Panc1 (cell line): ENCODE results near the gene ZFHX3. TPM values are rescaled to one million over a fixed set of nuclear protein-coding genes. Genes with fewer than 3 reads are reported as not detected.
"Not testable (repeated sequence)": the region's sequence is repeated elsewhere in the genome, so short reads cannot be mapped to it uniquely, and the experiment has no call there.

Experiments
- ATAC-seq: fragments of 200-7000 bp; cut with Tn5 transposase; 2 replicates; pipeline ENCODE4 v1.9.1; 2020; ENCODE audit warnings: mild to moderate bottlenecking, moderate library complexity
- BruUV-seq: library from RNA; stranded (reverse); fragments of 400-500 nt; replicated peaks from 2 replicates; lab custom pipeline; 2021; lab: Mats Ljungman, UMichigan
- CTCF ChIA-PET: fragments of 300-600 bp; sonication (Branson Sonifier 250); formaldehyde crosslinking; loops from one replicate; lab custom pipeline; 2022; ENCODE audit warnings: antibody characterized with exemption; lab: Charles Lee
- POLR2A ChIA-PET: fragments of 300-600 bp; sonication (Branson Sonifier 250); formaldehyde crosslinking; loops from one replicate; lab custom pipeline; 2022; ENCODE audit warnings: antibody characterized with exemption; lab: Charles Lee
- DNase-seq: peaks from one replicate; pipeline ENCODE4 v3.0.0-alpha.2; 2010; ENCODE audit warnings: low read depth, low spot score
- H3K27ac ChIP-seq: 2 replicates; pipeline ENCODE4 v1.5.1; 2011; ENCODE audit warnings: mild to moderate bottlenecking, low read length, inconsistent platforms
- H3K27me3 ChIP-seq: fragments of 200-500 bp; sonication (Bioruptor generic); 2 replicates; pipeline ENCODE4 v1.6.0; 2014; ENCODE audit warnings: low read length, inconsistent platforms; ENCODE audit not compliant: control insufficient read depth, insufficient read depth
- H3K36me3 ChIP-seq: fragments of 200-500 bp; sonication (Bioruptor generic); 2 replicates; pipeline ENCODE4 v1.5.1; 2014; ENCODE audit warnings: inconsistent platforms, mild to moderate bottlenecking, low read length, moderate library complexity; ENCODE audit not compliant: control insufficient read depth, insufficient read depth
- H3K4me1 ChIP-seq: 2 replicates; pipeline ENCODE4 v1.5.1; 2011; ENCODE audit warnings: inconsistent platforms, mild to moderate bottlenecking, low read length, moderate library complexity; ENCODE audit not compliant: control insufficient read depth, insufficient read depth
- H3K4me3 ChIP-seq, 2 experiments: 2 replicates each; pipeline ENCODE4 v1.5.1; 2011 to 2012; ENCODE audit warnings: low read depth in 2 of 2, low read length in 2 of 2, mild to moderate bottlenecking in 2 of 2, inconsistent platforms in 1 of 2, moderate library complexity in 1 of 2
- H3K9me3 ChIP-seq: fragments of 200-500 bp; sonication (Bioruptor generic); 2 replicates; pipeline ENCODE4 v1.5.1; 2014; ENCODE audit warnings: low read depth, mild to moderate bottlenecking, inconsistent platforms, low read length, moderate library complexity; ENCODE audit not compliant: control insufficient read depth, insufficient read depth
- CTCF ChIP-seq: fragments of 450-650 bp; IDR thresholded peaks from 2 replicates; pipeline ENCODE4 v1.5.1; 2017; ENCODE audit warnings: mild to moderate bottlenecking
- POLR2AphosphoS5 ChIP-seq: IDR thresholded peaks from 2 replicates; pipeline ENCODE4 v1.6.1; 2012; ENCODE audit warnings: mild to moderate bottlenecking, low read depth, low read length, moderate library complexity
- SIN3A ChIP-seq: IDR thresholded peaks from 2 replicates; pipeline ENCODE4 v1.6.1; 2012; ENCODE audit warnings: low read depth, mild to moderate bottlenecking, low read length, moderate library complexity, borderline replicate concordance; ENCODE audit not compliant: insufficient read depth
- TCF7L2 ChIP-seq: IDR thresholded peaks from 2 replicates; pipeline ENCODE4 v1.6.1; 2011; ENCODE audit warnings: mild to moderate bottlenecking, low read depth, low read length, inconsistent platforms
- in situ Hi-C: cut with HindIII; loops from 2 replicates; pipeline ENCODE4 v1.10.0; 2016; ENCODE audit warnings: low sequenced_read_pairs, low pct_unique_long_range_greater_than_20kb
- intact Hi-C: fragments of 100-400 bp; cut with micrococcal nuclease; formaldehyde crosslinking; loops from one replicate; pipeline ENCODE4 v1.10.0; 2022; ENCODE audit not compliant: unreplicated experiment
- total RNA-seq: library from RNA; stranded (reverse); gene quantifications from one replicate; pipeline ENCODE4 v1.2.1, GENCODE V29; 2021; ENCODE audit not compliant: unreplicated experiment
- TF ChIP-seq, protein P1 (sequence below), 2 experiments: IDR thresholded peaks; 2 replicates each; pipeline ENCODE4 v1.6.1; 2011 to 2012; ENCODE audit warnings: low read depth in 2 of 2, control low read depth in 1 of 2, low read length in 1 of 2, mild to moderate bottlenecking in 1 of 2, moderate library complexity in 1 of 2; ENCODE audit not compliant: insufficient read depth in 1 of 2

Gene ZFHX3
- total RNA-seq, 1 experiment from 2014 or later: 7.1 TPM

DNA sequence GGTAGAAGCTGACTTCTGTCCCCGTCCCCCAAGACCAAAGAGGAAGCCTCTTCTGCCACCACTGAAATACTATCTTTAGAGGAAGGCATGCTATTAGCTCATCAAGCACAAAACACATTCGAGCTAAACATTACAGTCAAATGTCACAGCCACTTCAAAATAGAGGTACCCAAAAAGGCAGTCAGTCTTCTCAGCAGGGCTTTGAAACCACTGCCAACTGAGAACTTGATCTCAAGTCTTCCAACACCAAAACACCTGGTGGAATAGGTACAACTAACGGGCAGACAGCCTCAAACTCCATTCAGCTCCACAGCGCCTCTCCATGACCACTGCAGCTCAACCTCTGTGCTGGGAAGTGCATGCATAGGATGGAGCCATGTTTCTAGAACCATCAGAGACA lies 36.0 kb downstream of the ZFHX3 start:
- Histone ChIP-seq H3K27ac (no peak overlapping the region), H3K9me3 (no peaks in the 10 kb centered on the region), H3K4me1 (0 out of 2 replicates have a peak, but pooled peaks cover 2% of the 10 kb centered on the region), H3K4me3 (no peak overlapping the region), H3K36me3 (no peaks in the 10 kb centered on the region), H3K27me3 (no peaks in the 10 kb centered on the region)
- TF ChIP-seq CTCF (no peak), SIN3A (no peak), POLR2AphosphoS5 (no peak), TCF7L2 (no peak)
- TF ChIP-seq, protein P1, sequence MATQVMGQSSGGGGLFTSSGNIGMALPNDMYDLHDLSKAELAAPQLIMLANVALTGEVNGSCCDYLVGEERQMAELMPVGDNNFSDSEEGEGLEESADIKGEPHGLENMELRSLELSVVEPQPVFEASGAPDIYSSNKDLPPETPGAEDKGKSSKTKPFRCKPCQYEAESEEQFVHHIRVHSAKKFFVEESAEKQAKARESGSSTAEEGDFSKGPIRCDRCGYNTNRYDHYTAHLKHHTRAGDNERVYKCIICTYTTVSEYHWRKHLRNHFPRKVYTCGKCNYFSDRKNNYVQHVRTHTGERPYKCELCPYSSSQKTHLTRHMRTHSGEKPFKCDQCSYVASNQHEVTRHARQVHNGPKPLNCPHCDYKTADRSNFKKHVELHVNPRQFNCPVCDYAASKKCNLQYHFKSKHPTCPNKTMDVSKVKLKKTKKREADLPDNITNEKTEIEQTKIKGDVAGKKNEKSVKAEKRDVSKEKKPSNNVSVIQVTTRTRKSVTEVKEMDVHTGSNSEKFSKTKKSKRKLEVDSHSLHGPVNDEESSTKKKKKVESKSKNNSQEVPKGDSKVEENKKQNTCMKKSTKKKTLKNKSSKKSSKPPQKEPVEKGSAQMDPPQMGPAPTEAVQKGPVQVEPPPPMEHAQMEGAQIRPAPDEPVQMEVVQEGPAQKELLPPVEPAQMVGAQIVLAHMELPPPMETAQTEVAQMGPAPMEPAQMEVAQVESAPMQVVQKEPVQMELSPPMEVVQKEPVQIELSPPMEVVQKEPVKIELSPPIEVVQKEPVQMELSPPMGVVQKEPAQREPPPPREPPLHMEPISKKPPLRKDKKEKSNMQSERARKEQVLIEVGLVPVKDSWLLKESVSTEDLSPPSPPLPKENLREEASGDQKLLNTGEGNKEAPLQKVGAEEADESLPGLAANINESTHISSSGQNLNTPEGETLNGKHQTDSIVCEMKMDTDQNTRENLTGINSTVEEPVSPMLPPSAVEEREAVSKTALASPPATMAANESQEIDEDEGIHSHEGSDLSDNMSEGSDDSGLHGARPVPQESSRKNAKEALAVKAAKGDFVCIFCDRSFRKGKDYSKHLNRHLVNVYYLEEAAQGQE (IDR thresholded peaks at IDR 0.05; ENCODE audit: insufficient read depth in 1 of 2, low read depth in 2 of 2, low read length in 1 of 2): no peak
- no TSS peak for BruUV-seq
- ChIA-PET POLR2A (no interaction called here), CTCF (no interaction called here)
- intact Hi-C loops: no loop called here
- in situ Hi-C loops: no loop called here
- ATAC-seq (no peak), DNase-seq (no peak)

DNA sequence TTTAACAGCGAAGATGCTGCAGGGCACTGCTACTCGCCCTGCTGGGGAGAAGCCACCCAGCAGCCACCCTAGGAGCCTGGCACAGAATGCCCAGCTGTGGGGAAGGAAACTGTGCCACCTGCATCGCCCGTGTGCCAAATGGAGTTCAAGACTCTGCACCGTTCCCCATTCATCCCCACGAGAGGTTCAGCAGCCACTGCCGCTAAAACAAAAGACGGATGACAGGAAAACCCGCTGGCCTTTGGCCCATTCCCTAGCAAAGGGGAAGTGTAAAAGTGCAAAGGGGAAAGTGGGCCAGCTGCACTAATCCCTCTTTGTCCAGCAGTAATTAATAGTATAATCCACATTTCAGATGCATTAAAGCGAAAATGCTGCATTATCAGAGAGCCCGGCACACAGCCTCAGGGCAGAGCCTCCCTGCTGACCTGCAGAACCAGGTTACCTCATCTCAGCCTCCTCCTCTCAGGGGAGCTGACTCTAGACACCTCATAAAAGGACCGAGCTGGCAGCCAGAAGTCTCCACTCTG lies 37.7 kb downstream of the ZFHX3 start:
- Histone ChIP-seq H3K9me3 (no peaks in the 10 kb centered on the region), H3K27ac (no peak overlapping the region), H3K36me3 (no peaks in the 10 kb centered on the region), H3K4me3 (no peak overlapping the region), H3K4me1 (0 out of 2 replicates have a peak, but pooled peaks cover 2% of the 10 kb centered on the region), H3K27me3 (no peaks in the 10 kb centered on the region)
- no peak for TF ChIP-seq TCF7L2
- TF ChIP-seq CTCF: no peak
- TF ChIP-seq, protein P1 (IDR thresholded peaks at IDR 0.05; ENCODE audit: insufficient read depth in 1 of 2, low read depth in 2 of 2, low read length in 1 of 2): no peak
- no peak for TF ChIP-seq POLR2AphosphoS5
- TF ChIP-seq SIN3A: no peak
- ATAC-seq (no peak), DNase-seq (no peak)
- intact Hi-C loops (no loop called here), in situ Hi-C loops (no loop called here)
- ChIA-PET POLR2A (no interaction called here), CTCF (interaction anchor here (0.6 kb wide), 1 partner anchor 1257 kb away, joined by 4 read pairs; no protein-coding TSS in a partner anchor)
- BruUV-seq: no TSS peak

DNA sequence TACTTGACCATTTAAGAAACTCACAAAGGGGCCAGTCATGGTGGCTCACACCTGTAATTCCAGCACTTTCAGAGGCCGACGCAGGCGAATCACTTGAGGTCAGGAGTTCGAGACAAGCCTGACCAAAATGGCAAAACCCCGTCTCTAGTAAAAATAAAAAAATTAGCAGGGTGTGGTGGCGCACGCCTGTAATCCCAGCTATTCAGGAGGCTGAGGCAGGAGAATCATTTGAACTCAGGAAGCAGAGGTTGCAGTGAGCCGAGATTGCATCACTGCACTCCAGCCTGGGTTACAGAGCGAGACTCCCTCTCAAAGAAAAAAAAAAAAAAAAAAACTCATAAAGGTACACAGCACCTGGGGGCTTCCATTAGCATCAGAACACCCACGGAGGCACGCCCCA lies 38.2 kb downstream of the ZFHX3 start:
- intact Hi-C loops, ATAC-seq, H3K4me1 ChIP-seq, H3K4me3 ChIP-seq, in situ Hi-C loops, H3K36me3 ChIP-seq, H3K9me3 ChIP-seq, H3K27me3 ChIP-seq, DNase-seq, BruUV-seq, H3K27ac ChIP-seq: not testable (repeated sequence)
- ChIA-PET CTCF (interaction anchor here (0.6 kb wide), 1 partner anchor 1257 kb away, joined by 4 read pairs; no protein-coding TSS in a partner anchor), POLR2A (interaction anchor here (0.7 kb wide), 1 partner anchor 416 kb away, joined by 7 read pairs; no protein-coding TSS in a partner anchor)
